GM18873 (cell line): ENCODE data around the gene KIAA0586.
"Not testable (repeated sequence)": the region's sequence is repeated elsewhere in the genome, so short reads cannot be mapped to it uniquely, and the experiment has no call there.

Source experiments
- ATAC-seq: cut with Tn5 transposase; IDR thresholded peaks from one replicate; pipeline ENCODE4 v1.9.1; 2021; ENCODE audit warnings: mild to moderate bottlenecking, moderate library complexity, moderate number of reproducible peaks; ENCODE audit not compliant: unreplicated experiment, low FRiP score

The KIAA0586 gene

DNA sequence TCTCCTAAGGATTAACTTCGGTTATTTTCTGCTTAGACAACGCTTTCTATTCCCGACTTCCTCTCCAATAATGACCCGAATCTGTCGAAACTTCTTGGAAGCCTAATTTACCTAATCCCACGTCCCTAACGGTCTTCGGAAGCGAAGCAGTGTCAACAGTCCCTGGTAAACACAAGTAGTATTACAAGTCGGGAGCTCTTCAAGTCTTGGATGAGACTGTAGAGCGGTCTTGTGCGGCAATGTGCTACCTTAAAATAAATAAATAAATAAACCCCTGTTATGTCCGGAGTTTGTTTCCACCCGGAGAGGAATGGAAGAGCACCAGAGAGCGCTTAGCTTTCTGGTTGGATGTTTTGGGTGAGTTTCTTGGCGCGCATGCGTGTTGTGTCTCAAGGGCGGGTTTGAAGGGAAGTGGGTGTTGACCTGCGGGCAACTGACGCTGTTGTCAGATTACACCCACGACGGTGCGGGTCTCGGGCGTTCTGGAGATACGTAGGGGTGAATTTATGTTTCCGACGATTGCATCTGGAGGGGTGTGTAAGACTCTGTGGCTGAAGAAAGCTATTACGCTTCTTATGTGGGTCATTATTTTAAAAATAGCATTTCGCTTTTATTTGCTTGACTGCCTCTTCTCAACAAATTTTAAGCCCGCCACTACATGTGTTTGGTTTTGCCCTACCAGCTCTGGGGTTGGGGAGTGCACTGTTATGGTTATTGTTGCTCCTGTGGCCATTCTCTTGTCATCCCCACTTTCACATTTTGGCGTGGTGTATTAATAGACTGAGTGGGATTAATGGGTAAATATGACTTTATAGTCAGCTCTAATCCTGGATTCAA is at the start of gene KIAA0586, which contains the start of gene TIMM9:
Gene KIAA0586 (plus strand): TSS at position 439 of the 837 bp plus-strand sequence. CDS start 546 bp downstream, outside the sequence.
Gene TIMM9 (minus strand): TSS at position 251 of the 837 bp plus-strand sequence. CDS start 15,586 bp downstream, outside the sequence.
- ATAC-seq, result peak; percentile 77

DNA sequence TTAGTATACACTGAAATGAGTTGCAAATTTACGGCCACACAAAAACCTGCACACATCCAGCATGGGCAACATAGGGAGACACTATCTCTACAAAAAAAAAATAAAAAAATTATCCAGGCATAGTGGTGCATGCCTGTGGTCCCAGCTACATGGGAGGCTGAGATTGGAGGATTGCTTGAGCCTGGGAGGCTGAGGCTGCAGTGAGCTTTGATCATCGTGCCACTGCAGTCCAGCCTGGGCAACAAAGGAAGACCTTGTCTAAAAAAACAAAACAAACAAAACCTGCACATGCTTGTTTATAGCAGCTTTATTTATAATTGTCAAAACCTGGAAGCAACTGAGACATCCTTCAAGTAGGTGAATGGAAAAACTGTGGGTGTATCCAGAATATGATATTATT is 36.7 kb upstream of the KIAA0586 start:
- no peak for ATAC-seq

DNA sequence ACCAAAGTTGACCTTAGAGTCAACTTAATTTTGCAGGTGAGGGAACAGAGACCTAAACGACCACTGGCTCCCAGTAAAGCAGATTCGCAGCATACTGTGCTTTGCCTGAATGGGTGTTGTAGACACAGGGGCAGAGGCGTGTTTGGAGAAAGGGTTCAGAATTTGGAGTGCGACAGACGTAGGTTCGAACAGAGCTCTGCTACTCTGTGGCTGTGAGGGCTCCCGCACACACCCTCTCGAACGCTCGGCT is 32.0 kb upstream of the KIAA0586 start:
- no peak for ATAC-seq

DNA sequence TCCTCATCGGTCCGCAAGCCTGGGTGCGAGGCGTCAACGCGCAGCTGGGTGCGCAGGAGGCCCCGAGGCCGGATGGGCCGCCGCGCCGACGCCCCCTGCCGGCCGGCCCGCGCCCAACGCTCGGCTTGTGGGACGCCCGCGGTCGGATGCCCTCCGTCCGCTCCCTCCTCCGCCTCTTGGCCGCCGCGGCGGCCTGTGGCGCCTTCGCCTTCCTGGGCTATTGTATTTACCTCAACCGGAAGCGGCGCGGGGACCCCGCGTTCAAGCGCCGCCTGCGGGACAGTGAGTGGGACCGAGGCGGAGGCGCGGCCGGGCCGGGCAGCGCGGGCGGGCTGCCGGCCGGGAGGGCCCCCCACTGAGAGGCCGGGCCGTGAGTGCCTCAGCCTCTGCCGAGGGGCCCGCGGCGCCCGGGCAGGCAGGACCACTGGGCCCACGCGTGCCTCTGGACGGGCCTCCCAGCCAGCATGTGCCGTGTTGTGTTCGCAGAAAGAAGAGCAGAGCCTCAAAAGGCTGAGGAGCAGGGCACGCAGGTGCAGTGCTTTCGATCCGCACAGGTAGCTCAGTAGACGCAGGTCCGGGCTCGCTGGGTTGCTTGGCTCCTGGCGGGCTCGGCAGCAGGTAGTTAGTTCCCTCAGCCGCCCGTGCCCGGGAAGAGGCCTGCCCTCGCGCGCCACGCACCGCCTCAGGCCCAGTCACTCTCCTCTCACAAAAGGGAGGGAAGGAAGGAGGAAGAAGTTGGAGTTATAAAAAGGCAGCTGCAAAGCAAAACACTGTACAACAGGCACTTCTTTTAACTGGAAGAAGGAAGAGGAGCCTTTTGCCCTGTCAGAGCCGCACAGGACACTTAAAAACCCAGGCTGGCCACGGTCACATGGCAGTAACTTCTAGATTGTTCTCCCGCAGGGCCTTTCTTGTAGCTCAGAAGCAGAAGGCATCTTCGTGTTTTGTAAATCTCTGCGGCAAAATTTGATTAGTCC is 31.4 kb upstream of the KIAA0586 start, which contains the start of gene TOMM20L:
Gene TOMM20L (plus strand): TSS at position 119 of the 977 bp plus-strand sequence. CDS start 28 bp downstream, at position 147.
- ATAC-seq, result peak; percentile 66

DNA sequence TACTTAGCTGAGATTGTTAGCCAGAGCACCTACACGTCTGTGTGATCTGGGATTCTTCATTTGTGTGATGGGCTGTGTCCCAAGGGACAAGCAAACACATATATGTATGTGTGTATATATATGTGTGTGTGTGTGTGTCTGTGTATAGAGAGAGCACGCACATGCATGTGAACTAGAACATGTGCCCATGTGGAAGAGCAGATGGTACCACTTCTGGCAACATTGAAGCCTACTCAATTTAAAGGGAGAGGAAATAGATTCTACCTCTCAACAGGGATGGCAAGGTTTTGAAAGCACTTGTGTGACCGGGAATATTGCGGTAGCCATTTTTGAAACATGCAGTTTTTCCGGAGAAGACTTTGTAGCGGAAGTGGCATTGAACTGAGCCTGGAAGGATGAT is 30.4 kb upstream of the KIAA0586 start:
- ATAC-seq, result no peak

DNA sequence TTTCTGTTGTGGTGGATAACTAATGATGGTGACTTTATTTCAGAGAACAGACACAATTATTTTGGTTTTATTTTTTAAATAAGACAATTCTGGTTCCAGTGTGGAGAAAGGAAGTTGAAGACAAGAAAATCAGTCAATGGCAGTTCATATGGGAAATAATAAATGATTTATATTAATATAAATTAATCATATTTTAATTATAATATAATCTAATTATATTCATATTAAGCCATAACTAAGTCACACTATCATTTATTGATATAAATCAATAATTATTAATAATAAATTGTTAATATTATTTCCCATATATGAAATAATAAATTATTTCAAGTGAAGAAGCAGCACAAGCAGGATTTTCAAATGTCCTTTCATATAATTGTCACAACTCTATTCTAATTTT is 29.0 kb upstream of the KIAA0586 start:
- no peak for ATAC-seq

DNA sequence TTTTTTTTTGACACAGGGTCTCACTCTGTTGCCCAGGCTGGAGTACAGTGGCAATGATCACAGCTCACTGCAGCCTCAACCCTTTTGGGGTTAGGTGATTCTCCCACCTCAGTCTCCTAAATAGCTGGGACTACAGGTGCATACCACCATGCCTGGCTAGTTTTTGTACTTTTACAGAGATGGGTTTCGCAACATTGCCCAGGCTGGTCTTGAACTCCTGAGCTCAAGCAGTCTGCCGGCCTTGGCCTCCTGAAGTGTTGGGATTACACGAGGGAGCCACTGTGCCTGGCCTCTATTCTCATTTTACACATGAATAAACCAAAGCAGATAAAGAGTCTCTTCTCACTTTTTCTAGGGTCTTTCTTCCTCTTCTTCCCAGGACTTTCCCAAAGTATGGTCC is 28.6 kb upstream of the KIAA0586 start:
- no peak for ATAC-seq

DNA sequence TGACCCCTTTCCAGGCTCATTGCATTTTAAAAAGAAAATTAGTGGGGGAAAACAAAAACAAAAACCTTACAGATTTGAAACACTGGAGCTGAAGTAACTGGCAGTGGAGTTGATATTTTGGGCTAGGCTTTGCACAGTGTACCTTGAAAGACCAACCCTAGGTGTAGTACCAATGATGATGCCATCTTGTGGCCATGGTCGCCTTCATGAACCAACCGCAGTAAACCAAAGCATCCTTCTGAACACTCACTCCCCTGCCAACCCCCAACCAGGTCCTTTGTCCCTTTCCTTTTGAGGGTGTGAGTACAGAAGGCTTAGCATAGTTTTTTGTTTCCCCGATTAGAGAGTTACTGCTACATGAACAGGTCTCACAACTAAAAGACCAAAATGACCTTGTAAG is 25.9 kb upstream of the KIAA0586 start:
- ATAC-seq, result no peak

DNA sequence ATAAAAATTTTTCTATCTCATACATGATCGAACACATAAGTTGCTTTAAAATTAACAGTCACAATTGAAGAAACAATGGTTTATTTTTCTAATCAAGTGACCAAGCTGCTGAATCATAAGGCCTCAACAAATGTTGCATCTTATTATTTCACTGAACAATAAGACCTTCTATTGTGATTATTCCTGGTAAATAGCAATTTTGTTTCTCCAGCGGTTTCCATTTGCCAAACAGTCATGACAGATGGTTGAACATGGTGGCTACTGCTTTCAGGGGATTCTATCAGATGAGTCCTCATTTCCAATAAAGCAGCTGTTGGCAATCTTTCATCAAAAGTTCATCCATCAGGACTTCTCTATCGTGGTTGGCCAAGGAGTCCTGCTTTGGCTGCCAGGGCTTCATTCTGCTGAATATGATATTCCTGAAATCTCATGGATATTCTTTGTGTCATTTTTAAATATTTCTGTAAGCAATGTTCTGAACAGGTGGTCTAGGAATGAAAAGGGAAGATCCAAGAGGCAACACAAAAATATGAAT is 18.8 kb upstream of the KIAA0586 start:
- ATAC-seq, result no peak

DNA sequence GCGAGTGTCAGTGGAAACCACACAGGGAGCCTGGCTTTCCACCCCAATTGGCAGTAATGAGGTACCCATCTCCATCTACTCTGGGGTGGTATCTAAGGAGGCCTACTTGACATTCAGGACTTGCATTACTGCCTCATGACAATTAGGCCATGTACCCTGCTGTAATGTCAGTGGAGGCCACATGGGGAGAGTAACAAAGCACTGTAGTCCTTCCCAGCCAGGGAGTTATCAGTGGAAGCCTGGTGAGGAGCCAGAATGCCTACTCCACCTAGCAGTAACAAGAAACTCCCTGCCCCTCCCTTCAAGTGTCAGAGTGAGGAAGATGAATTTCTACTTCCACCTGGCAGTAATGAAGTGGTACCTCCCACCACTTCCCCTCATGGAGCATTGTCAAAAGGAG is 12.7 kb upstream of the KIAA0586 start:
- no peak for ATAC-seq

DNA sequence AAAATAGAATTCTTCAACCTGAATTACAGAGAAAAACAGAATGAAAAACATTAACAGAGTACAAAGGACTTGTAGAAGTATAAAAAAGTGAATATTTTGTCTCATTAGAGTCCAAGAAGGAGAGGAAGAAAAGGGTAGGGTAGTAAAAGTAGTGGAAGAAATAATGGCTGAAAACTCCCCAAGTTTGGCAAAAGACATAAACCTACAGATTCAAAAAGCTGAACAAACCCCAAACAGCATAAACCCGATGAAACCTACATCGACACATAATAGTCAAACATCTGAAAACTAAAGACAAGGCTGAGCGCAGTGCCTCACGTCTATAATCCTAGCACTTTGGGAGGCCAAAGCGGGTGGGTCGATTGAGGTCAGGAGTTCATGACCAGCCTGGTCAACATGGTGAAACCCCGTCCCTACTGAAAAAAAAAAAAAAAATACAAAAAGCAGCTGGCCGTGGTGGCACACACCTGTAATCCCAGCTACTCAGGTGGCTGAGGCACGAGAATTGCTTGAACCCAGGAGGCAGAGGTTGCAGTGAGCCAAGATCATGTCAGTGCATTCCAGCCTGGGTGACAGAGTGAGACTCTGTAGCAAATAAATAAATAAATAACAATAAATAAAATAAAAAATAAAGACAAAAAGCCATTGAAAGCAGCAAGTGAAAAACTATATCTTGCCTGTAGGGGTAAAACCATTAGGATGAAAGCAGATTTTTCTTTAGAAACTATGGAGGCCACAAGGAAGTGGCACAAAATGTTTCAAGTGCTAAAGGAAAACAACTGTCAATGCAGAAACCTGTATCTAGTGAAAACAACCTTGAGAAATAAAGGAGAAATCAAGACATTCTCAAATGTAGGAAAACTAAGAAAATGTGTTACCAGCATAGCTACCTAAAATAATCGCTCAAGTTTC is 11.6 kb upstream of the KIAA0586 start:
- ATAC-seq, result no peak

DNA sequence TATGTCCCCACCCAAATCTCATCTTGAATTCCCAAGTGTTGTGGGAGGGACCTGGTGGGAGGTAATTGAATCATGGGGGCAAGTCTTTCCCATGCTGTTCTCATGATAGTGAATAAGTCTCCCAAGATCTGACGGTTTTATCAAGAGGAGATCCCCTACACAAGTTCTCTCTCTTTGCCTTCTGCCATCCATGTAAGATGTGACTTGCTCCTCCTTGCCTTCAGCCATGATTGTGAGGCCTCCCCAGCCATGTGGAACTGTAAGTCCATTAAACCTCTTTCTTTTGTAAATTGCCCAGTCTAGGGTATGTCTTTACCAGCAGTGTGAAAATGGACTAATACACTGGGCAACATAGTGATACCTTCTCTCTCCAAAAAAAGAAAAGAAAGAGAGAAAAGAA is 10.6 kb upstream of the KIAA0586 start:
- ATAC-seq, result not testable (repeated sequence)

DNA sequence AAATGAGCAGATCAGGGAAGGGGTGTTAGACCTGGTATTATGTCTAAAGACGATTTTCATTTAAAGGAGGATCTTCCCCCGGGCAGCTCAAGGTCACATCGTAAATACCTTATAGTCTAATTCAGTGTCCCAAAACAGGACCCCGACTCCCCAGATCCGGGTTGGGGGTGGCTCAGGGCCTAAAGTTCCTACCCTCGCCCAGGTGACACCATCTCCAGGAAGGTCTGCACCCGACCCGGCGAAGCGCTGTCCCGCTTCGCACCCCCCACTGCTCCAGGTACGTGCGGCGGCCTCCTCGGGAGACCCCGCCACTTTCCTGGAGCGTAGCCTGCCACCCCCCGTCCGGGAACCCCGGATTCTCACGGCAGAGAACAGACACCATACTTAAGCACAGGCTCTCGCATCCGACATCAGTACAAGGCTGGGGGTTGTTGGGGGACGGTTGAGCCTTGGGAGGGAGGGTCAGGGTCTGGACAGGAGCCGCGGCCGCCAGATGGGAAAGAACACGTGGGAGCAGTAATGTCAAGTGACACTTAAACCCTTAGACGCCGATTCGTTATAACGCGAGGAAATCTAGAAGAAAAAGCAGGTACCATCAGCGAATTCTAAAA is 744 bp upstream of the KIAA0586 start:
- ATAC-seq, result peak; percentile 12

DNA sequence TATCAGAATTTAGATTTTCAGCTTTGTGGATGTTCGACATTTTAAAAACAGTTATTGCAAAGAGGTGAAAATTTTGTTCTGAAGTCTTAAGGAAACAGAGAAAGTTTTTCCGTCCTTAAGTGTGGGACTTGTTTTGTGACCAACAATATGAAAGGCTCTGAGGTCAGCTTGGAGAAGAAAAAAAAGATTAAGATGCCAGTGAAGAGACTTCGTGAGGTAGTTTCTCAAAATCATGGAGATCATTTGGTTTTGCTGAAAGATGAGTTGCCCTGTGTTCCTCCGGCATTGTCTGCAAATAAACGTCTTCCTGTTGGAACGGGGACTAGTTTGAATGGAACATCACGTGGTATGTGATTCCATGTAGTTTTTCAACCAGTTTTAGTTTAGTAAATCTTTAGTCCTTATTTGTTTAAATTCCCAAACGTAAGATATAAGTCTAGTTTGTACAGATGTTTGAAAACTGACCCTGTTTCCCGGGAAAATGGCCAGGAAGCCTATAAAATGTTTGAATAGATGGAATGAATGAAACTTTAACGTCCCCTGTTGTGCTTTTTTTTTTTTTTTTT is 682 bp downstream of the KIAA0586 start:
- ATAC-seq, result no peak

DNA sequence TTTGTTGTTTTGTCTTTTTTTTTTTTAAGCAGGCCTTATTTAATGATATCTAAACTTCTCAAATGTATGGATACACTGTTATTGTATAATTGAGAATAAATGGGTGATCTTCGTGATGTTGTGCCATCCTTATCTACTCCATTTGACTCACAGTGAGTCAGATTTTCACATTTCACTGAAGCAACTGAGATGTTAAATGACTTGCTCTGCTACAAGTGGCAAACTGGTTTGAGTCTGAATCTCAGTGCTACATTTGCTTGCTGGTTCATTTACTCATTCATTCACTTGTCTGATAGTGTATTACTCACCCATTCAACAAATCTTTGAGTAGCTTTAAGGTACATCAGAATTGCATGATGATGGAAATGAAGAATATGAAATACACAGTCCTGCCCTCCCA is 2.6 kb downstream of the KIAA0586 start:
- ATAC-seq, result no peak

DNA sequence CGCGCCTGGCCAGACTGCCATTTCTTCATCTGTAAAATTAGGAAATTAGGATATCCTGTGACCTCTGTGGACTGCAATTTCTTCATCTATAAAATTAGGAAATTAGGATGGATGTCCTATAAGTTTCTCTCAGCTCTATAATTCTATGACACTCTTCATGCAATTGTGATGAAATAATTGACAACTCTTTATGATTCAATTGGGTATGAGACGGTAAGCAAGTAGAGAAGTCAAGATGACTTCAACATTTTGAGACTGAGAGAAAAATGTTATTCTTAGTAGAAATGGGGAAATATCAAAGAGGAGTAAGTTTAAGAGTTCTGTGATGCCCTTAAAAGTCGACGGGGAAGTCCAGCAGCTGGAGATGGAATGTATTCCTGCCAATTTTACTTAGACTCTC is 12.0 kb downstream of the KIAA0586 start:
- no peak for ATAC-seq

DNA sequence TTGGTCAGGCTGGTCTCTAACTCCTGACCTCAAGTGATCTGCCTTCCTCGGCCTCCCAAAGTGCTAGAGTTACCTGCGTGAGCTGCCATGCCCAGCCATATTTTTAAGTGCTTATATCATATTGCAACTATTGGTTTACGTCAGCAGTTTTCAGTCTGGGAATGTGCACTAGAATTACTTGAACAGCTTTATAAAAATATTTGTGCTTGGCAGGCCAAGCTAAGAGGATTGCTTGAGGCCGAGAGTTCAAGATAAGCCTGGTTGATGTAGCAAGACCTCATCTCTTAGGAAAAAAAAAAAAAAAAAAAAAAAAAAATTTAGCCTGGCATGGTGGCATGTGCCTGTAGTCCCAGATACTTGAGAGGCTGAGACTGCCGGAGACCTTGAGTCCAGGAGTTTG is 17.1 kb downstream of the KIAA0586 start:
- no peak for ATAC-seq

DNA sequence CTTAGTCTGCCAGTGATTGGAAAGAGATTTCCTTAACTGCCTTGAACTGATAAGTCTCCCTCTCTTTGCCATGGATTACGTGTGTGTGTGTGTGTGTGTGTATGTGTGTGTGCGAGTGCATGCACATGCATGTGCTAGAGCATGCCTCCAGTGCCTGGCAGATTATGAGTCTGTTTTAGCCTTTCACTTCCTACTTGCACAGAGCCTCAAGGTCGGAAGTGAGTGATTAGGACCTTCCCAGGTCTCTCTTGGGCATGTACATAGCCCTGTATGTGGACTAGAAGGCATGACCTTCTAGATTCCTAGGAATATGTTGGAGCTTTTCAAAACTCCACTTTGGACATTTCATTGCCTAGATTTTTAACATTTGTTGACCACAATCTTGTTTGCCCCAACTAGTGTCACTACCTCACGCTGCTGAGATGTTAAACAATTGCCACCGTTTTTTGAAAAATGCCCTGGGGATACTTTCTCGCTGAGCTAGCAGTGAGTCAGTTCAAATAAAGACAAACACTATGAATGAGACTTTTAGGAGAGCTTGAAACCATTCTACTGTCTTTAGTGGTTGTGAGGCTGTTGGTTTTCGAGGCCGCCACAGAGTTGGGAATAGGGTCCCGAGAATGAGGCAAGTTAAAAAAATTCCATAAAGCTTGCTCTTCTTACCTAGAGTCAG is 28.2 kb downstream of the KIAA0586 start:
- no peak for ATAC-seq

DNA sequence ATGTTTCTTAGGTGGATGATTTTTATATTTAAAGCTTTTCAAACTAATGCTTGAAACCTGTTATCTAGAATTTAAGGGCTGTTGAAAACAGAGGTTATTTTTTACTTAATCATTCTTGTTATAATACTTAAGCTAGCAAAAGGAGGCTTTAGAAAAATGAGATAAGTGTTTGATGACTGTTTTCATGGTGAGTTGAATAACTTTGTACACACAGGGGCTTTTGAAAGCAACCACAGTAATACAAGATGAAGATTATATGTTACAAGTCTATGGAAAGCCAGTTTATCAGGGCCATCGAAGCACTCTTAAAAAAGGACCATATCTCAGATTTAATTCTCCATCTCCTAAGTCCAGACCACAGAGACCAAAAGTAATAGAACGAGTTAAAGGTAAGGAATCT is 33.3 kb downstream of the KIAA0586 start:
- ATAC-seq, result no peak
